GM12872 (cell line): ENCODE measurements around the gene NAE1.

Source experiments
- TF ChIP-seq, protein P1 (sequence below): IDR thresholded peaks from 3 replicates; pipeline ENCODE4 v1.5.1; 2011; ENCODE audit warnings: low read depth, mild to moderate bottlenecking, low read length, moderate library complexity; ENCODE audit not compliant: insufficient read depth

The NAE1 gene

DNA sequence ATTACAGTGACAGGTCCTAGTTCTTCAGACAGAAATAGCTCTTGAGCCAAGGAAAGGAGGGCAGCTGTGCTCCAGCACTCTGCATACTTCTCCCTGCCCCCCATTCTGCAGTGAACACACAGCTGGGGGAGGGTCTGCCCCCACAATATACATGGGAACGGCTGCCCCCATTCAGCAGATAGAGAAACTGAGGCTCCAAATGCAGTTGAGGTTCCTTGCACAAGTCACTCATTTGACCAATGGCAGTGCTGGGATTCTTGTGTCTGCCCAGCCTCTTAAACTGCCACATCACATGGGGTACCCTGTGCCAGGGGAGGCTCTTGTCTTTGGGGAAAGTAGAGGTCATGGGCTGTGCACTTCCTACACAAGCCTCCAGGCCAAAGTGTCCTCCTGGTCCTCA, 38.6 kb upstream of the NAE1 start:
- TF ChIP-seq, protein P1, sequence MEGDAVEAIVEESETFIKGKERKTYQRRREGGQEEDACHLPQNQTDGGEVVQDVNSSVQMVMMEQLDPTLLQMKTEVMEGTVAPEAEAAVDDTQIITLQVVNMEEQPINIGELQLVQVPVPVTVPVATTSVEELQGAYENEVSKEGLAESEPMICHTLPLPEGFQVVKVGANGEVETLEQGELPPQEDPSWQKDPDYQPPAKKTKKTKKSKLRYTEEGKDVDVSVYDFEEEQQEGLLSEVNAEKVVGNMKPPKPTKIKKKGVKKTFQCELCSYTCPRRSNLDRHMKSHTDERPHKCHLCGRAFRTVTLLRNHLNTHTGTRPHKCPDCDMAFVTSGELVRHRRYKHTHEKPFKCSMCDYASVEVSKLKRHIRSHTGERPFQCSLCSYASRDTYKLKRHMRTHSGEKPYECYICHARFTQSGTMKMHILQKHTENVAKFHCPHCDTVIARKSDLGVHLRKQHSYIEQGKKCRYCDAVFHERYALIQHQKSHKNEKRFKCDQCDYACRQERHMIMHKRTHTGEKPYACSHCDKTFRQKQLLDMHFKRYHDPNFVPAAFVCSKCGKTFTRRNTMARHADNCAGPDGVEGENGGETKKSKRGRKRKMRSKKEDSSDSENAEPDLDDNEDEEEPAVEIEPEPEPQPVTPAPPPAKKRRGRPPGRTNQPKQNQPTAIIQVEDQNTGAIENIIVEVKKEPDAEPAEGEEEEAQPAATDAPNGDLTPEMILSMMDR: no peak

GRCh38 chr16:66863707-66864106, 32.9 kb upstream of the NAE1 start:
- TF ChIP-seq, protein P1: no peak

DNA sequence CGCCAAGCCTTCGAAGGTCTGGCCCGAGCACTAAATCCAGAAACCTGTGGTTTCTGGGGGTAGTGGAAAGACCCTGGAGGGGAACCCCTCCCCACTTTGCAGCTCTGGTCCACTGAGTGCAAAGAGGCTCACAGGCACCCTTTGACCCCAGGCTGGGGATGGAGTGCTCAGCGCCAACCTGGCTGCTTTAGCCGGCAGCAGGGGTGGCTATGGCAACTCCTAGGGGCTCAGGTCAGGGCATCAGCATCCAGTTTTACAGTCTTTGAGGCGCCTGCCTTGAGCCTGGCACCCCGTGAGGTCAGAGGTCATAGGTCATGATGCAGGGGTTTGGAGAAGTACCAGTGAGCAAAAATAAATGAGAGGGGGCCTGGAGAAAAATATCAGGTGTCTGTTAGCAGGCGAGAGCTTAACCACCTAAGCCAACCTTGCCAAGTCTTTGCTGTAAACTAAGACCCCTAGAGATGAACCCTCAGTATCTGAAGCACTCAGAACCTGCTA, 31.3 kb upstream of the NAE1 start:
- TF ChIP-seq, protein P1: no peak

- TF ChIP-seq, protein P1: no peak
Measured at GRCh38 chr16:66859397-66860068, 28.8 kb upstream of the NAE1 start.

DNA sequence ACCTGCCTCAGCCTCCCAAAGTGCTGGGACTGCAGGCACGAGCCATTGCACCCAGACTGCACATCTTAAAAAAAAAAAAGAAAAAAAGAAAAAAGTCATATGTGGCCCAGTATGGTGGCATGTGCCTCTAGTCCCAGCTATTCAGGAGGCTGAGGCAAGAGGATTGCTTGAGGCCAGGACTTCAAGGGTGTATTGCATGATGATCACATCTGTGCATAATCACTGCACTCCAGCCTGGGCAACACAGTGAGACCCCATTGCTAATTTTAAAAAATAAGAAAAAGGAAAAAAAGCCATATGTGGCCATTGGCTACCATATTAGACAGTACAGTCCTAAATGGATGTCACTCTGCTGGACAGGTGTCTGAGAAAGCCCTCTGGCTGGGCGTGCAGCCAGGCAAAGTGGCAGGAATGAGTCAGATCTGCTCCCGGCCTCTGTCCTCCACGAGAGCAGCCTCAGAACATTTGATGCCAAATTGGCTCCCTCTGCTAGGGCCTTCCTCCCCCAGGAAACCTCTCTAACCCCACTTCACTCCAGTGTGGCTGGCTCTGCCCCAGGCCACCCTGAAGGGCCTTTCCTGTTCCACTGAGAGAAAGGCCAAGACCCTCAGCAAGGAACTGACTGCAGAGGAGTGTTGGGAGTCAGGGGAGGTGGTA, 28.1 kb upstream of the NAE1 start:
- TF ChIP-seq, protein P1: no peak

- TF ChIP-seq, protein P1: no peak
Measured at GRCh38 chr16:66857437-66857836, 26.7 kb upstream of the NAE1 start.

DNA sequence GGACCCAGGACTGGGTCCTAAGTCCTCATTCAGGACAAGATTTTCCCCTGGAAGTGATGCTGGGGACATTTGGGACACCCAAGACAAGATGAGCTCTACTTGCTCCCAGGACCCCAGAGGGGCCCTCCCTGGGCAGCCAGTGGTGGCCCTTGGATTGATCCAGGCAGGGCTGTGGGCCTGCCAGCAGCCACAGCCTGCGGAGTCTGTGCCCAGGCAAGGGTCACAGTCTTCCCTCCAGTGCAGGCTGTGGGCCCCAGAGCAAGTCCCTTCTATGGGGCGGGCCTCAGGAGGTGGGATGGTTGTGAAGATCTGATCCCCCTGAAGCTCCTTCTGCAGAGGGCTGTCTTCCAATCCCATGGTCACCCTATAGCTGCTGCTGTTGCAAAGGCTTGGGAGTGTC, 26.0 kb upstream of the NAE1 start:
- TF ChIP-seq, protein P1: no peak
